ENCODE data around the gene SLC43A3. TPM values are rescaled to one million over a fixed set of nuclear protein-coding genes. Genes with fewer than 3 reads are reported as not detected.

The SLC43A3 gene
- total RNA-seq, 1 experiment from 2014 or later, result 21.4 TPM

DNA sequence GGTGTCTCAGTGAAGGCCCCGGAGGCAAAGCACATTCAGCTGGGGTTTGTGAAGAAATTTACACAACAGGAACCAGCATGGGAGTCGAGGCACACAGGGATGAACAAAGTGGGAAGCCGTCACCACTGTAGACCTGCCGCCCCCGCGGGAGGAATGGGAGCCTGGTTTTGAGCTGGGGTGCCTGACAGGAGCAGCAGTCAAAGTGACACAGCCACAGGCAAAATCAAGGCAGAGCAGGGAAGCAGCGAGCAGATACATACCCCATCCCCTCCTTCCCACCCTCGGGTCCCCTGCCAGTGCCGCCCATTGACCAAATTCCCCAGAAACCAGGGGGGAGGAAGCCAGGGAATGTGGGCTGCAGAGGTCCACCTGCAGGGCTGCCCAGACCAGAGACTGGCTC is 67.9 kb downstream of the SLC43A3 start:
- TF ChIP-seq, protein P1, sequence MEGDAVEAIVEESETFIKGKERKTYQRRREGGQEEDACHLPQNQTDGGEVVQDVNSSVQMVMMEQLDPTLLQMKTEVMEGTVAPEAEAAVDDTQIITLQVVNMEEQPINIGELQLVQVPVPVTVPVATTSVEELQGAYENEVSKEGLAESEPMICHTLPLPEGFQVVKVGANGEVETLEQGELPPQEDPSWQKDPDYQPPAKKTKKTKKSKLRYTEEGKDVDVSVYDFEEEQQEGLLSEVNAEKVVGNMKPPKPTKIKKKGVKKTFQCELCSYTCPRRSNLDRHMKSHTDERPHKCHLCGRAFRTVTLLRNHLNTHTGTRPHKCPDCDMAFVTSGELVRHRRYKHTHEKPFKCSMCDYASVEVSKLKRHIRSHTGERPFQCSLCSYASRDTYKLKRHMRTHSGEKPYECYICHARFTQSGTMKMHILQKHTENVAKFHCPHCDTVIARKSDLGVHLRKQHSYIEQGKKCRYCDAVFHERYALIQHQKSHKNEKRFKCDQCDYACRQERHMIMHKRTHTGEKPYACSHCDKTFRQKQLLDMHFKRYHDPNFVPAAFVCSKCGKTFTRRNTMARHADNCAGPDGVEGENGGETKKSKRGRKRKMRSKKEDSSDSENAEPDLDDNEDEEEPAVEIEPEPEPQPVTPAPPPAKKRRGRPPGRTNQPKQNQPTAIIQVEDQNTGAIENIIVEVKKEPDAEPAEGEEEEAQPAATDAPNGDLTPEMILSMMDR (conservative IDR thresholded peaks at IDR 0.05), result no peak
- H3K27ac Mint-ChIP-seq, result no peak overlapping the region
- no CpG with 5 or more reads among the region's 9 CpGs for WGBS (ENCODE audit: extremely low coverage, insufficient read length, low lambda C conversion rate)

More for the DNA sequence above, 67.9 kb downstream of the SLC43A3 start:
- no peak overlapping the region for H3K56ac ChIP-seq (ENCODE audit: insufficient read length, low read depth, low read length)
- H3K14ac ChIP-seq (ENCODE audit: insufficient read depth, low read length), result 0 out of 2 replicates have a peak overlapping the region, but pooled peaks have one; percentile 13
- no peaks in the 10 kb centered on the region for H4K20me1 ChIP-seq (ENCODE audit: control insufficient read depth, insufficient read depth, insufficient read length)
- no peaks in the 10 kb centered on the region for H3K79me2 ChIP-seq (ENCODE audit: insufficient read depth, low read length)
- H3K4ac ChIP-seq (ENCODE audit: low read depth, low read length), result no peak overlapping the region
- H2BK12ac ChIP-seq (ENCODE audit: insufficient read length, low read depth, low read length), result no peak overlapping the region
- H3K23ac ChIP-seq (ENCODE audit: insufficient read length, low read depth, low read length), result no peak overlapping the region
- 0 out of 5 replicates have a peak, but pooled peaks cover 0 to 2% of the 10 kb centered on the region in 2 experiments for H3K9me3 Mint-ChIP-seq
- H3K27me3 ChIP-seq (ENCODE audit: insufficient read depth, low read length), result no peaks in the 10 kb centered on the region
- no peak overlapping the region for H2BK5ac ChIP-seq (ENCODE audit: insufficient read length, low read length)
- H2BK120ac ChIP-seq (ENCODE audit: low read depth, low read length, poor library complexity, severe bottlenecking), result no peak overlapping the region
- no peak overlapping the region for H2BK15ac ChIP-seq (ENCODE audit: low read depth, low read length)
- H2BK20ac ChIP-seq (ENCODE audit: low read depth, low read length, poor library complexity, severe bottlenecking), result no peak overlapping the region
- H3K4me1 ChIP-seq (ENCODE audit: insufficient read depth, low read length), result no peaks in the 10 kb centered on the region
- no peak overlapping the region for H3K9ac ChIP-seq (ENCODE audit: extremely low read depth, insufficient read length, low read length)
- no peak overlapping the region for H3T11ph ChIP-seq (ENCODE audit: low read length)
- H3K36me3 Mint-ChIP-seq (ENCODE audit: insufficient read depth in 1 of 3, low read depth in 3 of 3), result no peaks in the 10 kb centered on the region
- no peak overlapping the region for H3K27ac ChIP-seq (ENCODE audit: insufficient read length, low read depth, low read length)
- H3K18ac ChIP-seq (ENCODE audit: insufficient read length, low read depth, low read length), result no peak overlapping the region
- H3K23me2 ChIP-seq (ENCODE audit: insufficient read length, low read depth, low read length, poor library complexity, severe bottlenecking), result no peaks in the 10 kb centered on the region
- H2AK5ac ChIP-seq (ENCODE audit: insufficient read length, low read length), result no peak overlapping the region
- H4K8ac ChIP-seq (replicated peaks; ENCODE audit: insufficient read length, low read depth, low read length), result no peak overlapping the region
- no peak overlapping the region for H3K4me2 ChIP-seq (ENCODE audit: insufficient read depth, insufficient read length, low read length)
- no peak for DNase-seq
- H3K27me3 Mint-ChIP-seq (ENCODE audit: low read depth), result peaks cover 30% of the 10 kb centered on the region
- no peaks in the 10 kb centered on the region for H3K9me3 ChIP-seq (ENCODE audit: control insufficient read depth, low read depth, low read length)
- no peak overlapping the region for H3K4me3 Mint-ChIP-seq
- H4K5ac ChIP-seq (ENCODE audit: insufficient read length, low read depth, low read length), result no peak overlapping the region
- peaks cover 18 to 20% of the 10 kb centered on the region in 2 experiments for H3K4me1 Mint-ChIP-seq
- H2AFZ ChIP-seq (ENCODE audit: low read length), result no peak overlapping the region
- no peaks in the 10 kb centered on the region for H3K79me1 ChIP-seq (ENCODE audit: insufficient read depth, low read depth, low read length, poor library complexity, severe bottlenecking)
- no peak overlapping the region for H4K91ac ChIP-seq (ENCODE audit: insufficient read length, low read depth, low read length)

Data from H9 (cell line).